HepG2 (cell line): ENCODE data around the gene ACSL6. TPM values are rescaled to one million over a fixed set of nuclear protein-coding genes. Genes with fewer than 3 reads are reported as not detected.

Experiments
- ATAC-seq: fragments of 200-7000 bp; cut with Tn5 transposase; 3 replicates; pipeline ENCODE4 v1.9.1; 2020; ENCODE audit warnings: mild to moderate bottlenecking, moderate library complexity
- BruUV-seq: library from RNA; stranded (reverse); fragments of 400-500 nt; replicated peaks from 2 replicates; lab custom pipeline; 2021; lab: Mats Ljungman, UMichigan
- CTCF ChIA-PET: fragments of 300-600 bp; formaldehyde crosslinking; extraction: SDS; loops from one replicate; lab custom pipeline; 2021; ENCODE audit warnings: low total read pairs, inconsistent platforms, low intra/inter-chr PET ratio; lab: Yijun Ruan, JAX
- POLR2A ChIA-PET: fragments of 350-600 bp; sonication (Branson Sonifier 250); formaldehyde crosslinking; loops from one replicate; lab custom pipeline; 2020; ENCODE audit warnings: antibody characterized with exemption, inconsistent platforms; lab: Yijun Ruan, JAX
- DNase-seq: peaks from one replicate; pipeline ENCODE4 v3.0.0-alpha.2; 2015; ENCODE audit warnings: low spot score
- FAIRE-seq: peaks from 3 replicates; lab custom pipeline; 2011; peaks lifted over from hg19 to GRCh38; lab: Jason Lieb, UNC
- H2AFZ ChIP-seq: one replicate; pipeline ENCODE4 v1.6.1; 2011; ENCODE audit warnings: low read length, inconsistent platforms
- H3K27ac ChIP-seq: fragments of 300-600 bp; 3 replicates; pipeline ENCODE4 v1.8.0; 2011; ENCODE audit warnings: mixed run types, mild to moderate bottlenecking, mixed read lengths, low read length, inconsistent platforms; ENCODE audit not compliant: insufficient read depth; ENCODE audit errors: extremely low read length
- H3K27me3 ChIP-seq, 2 experiments: fragments of 200-600 bp in 1 of 2; 2 replicates in 1 of 2; 3 replicates in 1 of 2; pipeline versions ENCODE4 v1.6.0 to v1.8.0; 2011; ENCODE audit warnings: low read length in 2 of 2, mild to moderate bottlenecking in 2 of 2, moderate library complexity in 2 of 2, inconsistent platforms in 1 of 2; ENCODE audit not compliant: insufficient read depth in 2 of 2, control insufficient read depth in 1 of 2
- H3K36me3 ChIP-seq, 2 experiments: fragments of 200-600 bp in 1 of 2; replicated peaks in 1 of 2; 2 replicates in 1 of 2; 3 replicates in 1 of 2; pipeline versions ENCODE4 v1.5.1 to v1.8.0; 2011; ENCODE audit warnings: low read length in 2 of 2, inconsistent platforms in 1 of 2; ENCODE audit not compliant: insufficient read depth in 2 of 2, control insufficient read depth in 1 of 2
- H3K4me1 ChIP-seq: 2 replicates; pipeline ENCODE4 v1.5.1; 2012; ENCODE audit warnings: low read length, inconsistent platforms; ENCODE audit not compliant: insufficient read depth
- H3K4me2 ChIP-seq: 2 replicates; pipeline ENCODE4 v1.6.0; 2011; ENCODE audit warnings: low read depth, low read length, inconsistent platforms
- H3K4me3 ChIP-seq, 3 experiments: fragments of 200-600 bp in 1 of 3; sonication (generic), shearing (Covaris generic) in 1 of 3; replicated peaks in 1 of 3; 2 replicates each; pipeline ENCODE4 v1.5.1; 2011 to 2016; ENCODE audit warnings: low read length in 3 of 3, inconsistent platforms in 2 of 3, low read depth in 2 of 3, mild to moderate bottlenecking in 2 of 3, control low read depth in 1 of 3, mixed read lengths in 1 of 3; ENCODE audit not compliant: insufficient read depth in 1 of 3
- H3K79me2 ChIP-seq: one replicate; pipeline ENCODE4 v1.6.1; 2011; ENCODE audit warnings: low read length, inconsistent platforms; ENCODE audit not compliant: insufficient read depth
- H3K9ac ChIP-seq: 2 replicates; pipeline ENCODE4 v1.6.0; 2011; ENCODE audit warnings: mild to moderate bottlenecking, low read depth, low read length, inconsistent platforms; ENCODE audit not compliant: insufficient read depth
- H3K9me3 ChIP-seq: 2 replicates; pipeline ENCODE4 v1.5.1; 2012; ENCODE audit warnings: mild to moderate bottlenecking, low read length
- H4K20me1 ChIP-seq: 2 replicates; pipeline ENCODE4 v1.6.0; 2011; ENCODE audit warnings: inconsistent platforms, mild to moderate bottlenecking, low read length, moderate library complexity; ENCODE audit not compliant: insufficient read depth
- ATF6 ChIP-seq: sonication (generic); formaldehyde crosslinking; conservative IDR thresholded peaks from 2 replicates; pipeline ENCODE4 v1.4.0; 2020; ENCODE audit warnings: missing genetic modification reagents
- MAFF ChIP-seq: IDR thresholded peaks from 2 replicates; pipeline ENCODE4 v1.6.1; 2011; ENCODE audit warnings: low read depth, low read length, improper control_type of control experiment
- PAX8 ChIP-seq: sonication (generic); formaldehyde crosslinking; IDR thresholded peaks from 2 replicates; pipeline ENCODE4 v1.8.0; 2022; ENCODE audit warnings: mild to moderate bottlenecking, missing genetic modification reagents, borderline replicate concordance
- PCBP1 ChIP-seq: fragments of 200-400 bp; formaldehyde crosslinking; IDR thresholded peaks from 2 replicates; pipeline ENCODE4 v1.6.1; 2017; ENCODE audit warnings: mild to moderate bottlenecking, low read depth, low read length, borderline replicate concordance
- STAG1 ChIP-seq: sonication (generic); formaldehyde crosslinking; IDR thresholded peaks from 2 replicates; pipeline ENCODE4 v1.4.0; 2020; ENCODE audit warnings: missing genetic modification reagents
- TMF1 ChIP-seq: sonication (generic); formaldehyde crosslinking; IDR thresholded peaks from 2 replicates; pipeline ENCODE4 v1.8.1; 2022; ENCODE audit warnings: low read depth, missing genetic modification reagents
- YY1 ChIP-seq: IDR thresholded peaks from 2 replicates; pipeline ENCODE4 v1.6.1; 2011; ENCODE audit warnings: low read length, low read depth, moderate library complexity, mild to moderate bottlenecking; ENCODE audit not compliant: insufficient read depth, insufficient replicate concordance
- ZBTB7B ChIP-seq: sonication (generic); formaldehyde crosslinking; IDR thresholded peaks from 2 replicates; pipeline ENCODE4 v1.4.0; 2020; ENCODE audit warnings: missing genetic modification reagents
- ZFP41 ChIP-seq: sonication (generic); formaldehyde crosslinking; IDR thresholded peaks from 2 replicates; pipeline ENCODE4 v1.4.0; 2020; ENCODE audit warnings: mild to moderate bottlenecking, missing genetic modification reagents, borderline replicate concordance
- ZNF24 ChIP-seq: fragments of 450-650 bp; IDR thresholded peaks from 2 replicates; pipeline ENCODE4 v1.6.1; 2017; ENCODE audit warnings: antibody characterized with exemption, mild to moderate bottlenecking
- ZNF567 ChIP-seq: sonication (generic); formaldehyde crosslinking; IDR thresholded peaks from 2 replicates; pipeline ENCODE4 v1.8.1; 2023; ENCODE audit warnings: mild to moderate bottlenecking, missing genetic modification reagents, borderline replicate concordance
- WGBS: methylation state at CpG from one replicate; pipeline ENCODE4 v1.1.6; 2017; ENCODE audit warnings: low lambda C conversion rate; 5-methylcytosine and 5-hydroxymethylcytosine counted together
- in situ Hi-C: cut with HindIII; loops from 2 replicates; pipeline ENCODE4 v1.10.0; 2017; ENCODE audit warnings: low pct_unique_long_range_greater_than_20kb; ENCODE audit not compliant: extremely low pct_ligation_motif_present
- intact Hi-C: fragments of 100-400 bp; cut with micrococcal nuclease; formaldehyde crosslinking; loops from one replicate; pipeline ENCODE4 v1.10.0; 2022; ENCODE audit not compliant: unreplicated experiment
- polyA plus RNA-seq, 8 experiments: library from polyadenylated mRNA; depleted of rRNA in 3 of 8; stranded (reverse) in 7 of 8; unstranded in 1 of 8; fragments of >200 nt; fragmentation: Illumina TruSeq in 4 of 8; extraction: Trizol in 4 of 8; gene quantifications; 2 replicates each; pipeline versions ENCODE4 v1.2.1 to v1.2.3, GENCODE V29; 2011 to 2016; ENCODE audit warnings: low read depth in 4 of 8, missing spikeins in 1 of 8, mixed read lengths in 1 of 8; ENCODE audit not compliant: insufficient read depth in 1 of 8
- total RNA-seq, 5 experiments: library from RNA; depleted of rRNA; stranded (reverse); fragments of >200 nt; fragmentation: Illumina TruSeq; extraction: Trizol; gene quantifications; 2 replicates each; pipeline ENCODE4 v1.2.3, GENCODE V29; 2016; ENCODE audit warnings: low read depth in 1 of 5

Gene ACSL6
- total and polyA plus RNA-seq, 2 of the 13 experiments (the other 11 are each of a cell fraction or from before 2014, with no cell fraction given) = 3.7 to 3.8 TPM

GRCh38 chr5:131959906-131960305 lies 51.6 kb downstream of the ACSL6 start (continued):
- TF ChIP-seq PCBP1 = no peak
- TF ChIP-seq ZNF567 (CRISPR knock-in tag) = no peak
- TF ChIP-seq ATF6 (CRISPR knock-in tag) = no peak
- TF ChIP-seq ZBTB7B (CRISPR knock-in tag) = no peak
- TF ChIP-seq PAX8 (CRISPR knock-in tag) = no peak
- TF ChIP-seq TMF1 (CRISPR knock-in tag) = no peak
- no peak for TF ChIP-seq YY1

GRCh38 chr5:131959136-131959535 lies 52.3 kb downstream of the ACSL6 start:
- Histone ChIP-seq H3K27ac (no peak overlapping the region), H3K79me2 (no peaks in the 10 kb centered on the region)
- intact Hi-C loops = no loop called here
- TF ChIP-seq ZNF24 (no peak), MAFF (no peak), STAG1 (CRISPR knock-in tag) (no peak), ZFP41 (CRISPR knock-in tag) (no peak)
- TF ChIP-seq, all 625 proteins: peak for 0
- Histone ChIP-seq H3K36me3 (no peaks in the 10 kb centered on the region), H3K9me3 (no peaks in the 10 kb centered on the region), H3K4me2 (no peak overlapping the region), H4K20me1 (no peaks in the 10 kb centered on the region), H2AFZ (no peak overlapping the region), H3K4me3 (no peak overlapping the region), H3K9ac (no peak overlapping the region), H3K27me3 (no peaks in the 10 kb centered on the region), H3K4me1 (peaks cover 18% of the 10 kb centered on the region)
- no peak for ATAC-seq
- ChIA-PET CTCF (no interaction called here), POLR2A (no interaction called here)
- BruUV-seq = no TSS peak
- in situ Hi-C loops = no loop called here
- FAIRE-seq = no peak
- WGBS = 95% methylated on average over 5 of the region's 5 CpGs
- DNase-seq = no peak
